Tibial nerve (tissue), 4 donors: ENCODE data around the gene LRRC56. TPM values are rescaled to one million over a fixed set of nuclear protein-coding genes. Genes with fewer than 3 reads are reported as not detected.

Source experiments
- DNase-seq, 2 donors: peaks; one replicate each; pipeline ENCODE4 v3.0.0-alpha.2; 2019; ENCODE audit warnings: low spot score in 2 of 2
- H3K27ac ChIP-seq, 4 donors: fragments of 200-600 bp; sonication (generic) in 3 of 4; one replicate each; pipeline ENCODE4 v1.5.1; 2017 to 2019; ENCODE audit warnings: mild to moderate bottlenecking in 1 of 4
- H3K27me3 ChIP-seq, 2 donors: fragments of 200-600 bp; sonication (generic) in 1 of 2; one replicate each; pipeline versions ENCODE4 v1.5.1 to v1.6.0; 2017 to 2019
- H3K36me3 ChIP-seq, 3 donors: fragments of 200-600 bp; sonication (generic); one replicate each; pipeline ENCODE4 v1.5.1; 2018 to 2019
- H3K4me1 ChIP-seq, 4 donors: fragments of 200-600 bp; sonication (generic) in 3 of 4; one replicate each; pipeline ENCODE4 v1.5.1; 2017 to 2019
- H3K4me3 ChIP-seq, 4 donors: fragments of 200-600 bp; sonication (generic) in 3 of 4; one replicate each; pipeline ENCODE4 v1.5.1; 2017 to 2019; ENCODE audit warnings: mild to moderate bottlenecking in 1 of 4, moderate library complexity in 1 of 4
- H3K9me3 ChIP-seq, 4 donors: fragments of 200-600 bp; sonication (generic) in 3 of 4; one replicate each; pipeline ENCODE4 v1.5.1; 2017 to 2019
- EP300 ChIP-seq, 2 donors: sonication (generic); formaldehyde crosslinking; IDR thresholded peaks; one replicate each; pipeline ENCODE4 v1.6.1; 2017; ENCODE audit warnings: antibody characterized with exemption in 2 of 2, mild to moderate bottlenecking in 1 of 2
- POLR2A ChIP-seq, 2 donors: fragments of 450-650 bp; IDR thresholded peaks; one replicate each; pipeline ENCODE4 v1.6.1; 2017; ENCODE audit warnings: antibody characterized with exemption in 2 of 2, mild to moderate bottlenecking in 2 of 2, moderate library complexity in 2 of 2
- WGBS, 2 donors: methylation state at CpG; one replicate each; pipeline ENCODE4 v1.1.5; 2018; 5-methylcytosine and 5-hydroxymethylcytosine counted together
- total RNA-seq, 4 donors: library from RNA; depleted of rRNA; stranded (reverse); fragments of >200 nt; gene quantifications; one replicate each; pipeline ENCODE4 v1.1.0, GENCODE V29; 2016
- TF ChIP-seq, protein P1 (sequence below), 5 experiments: fragments of 200-600 bp in 3 of 5; fragments of 450-650 bp in 2 of 5; sonication (generic) in 3 of 5; IDR thresholded peaks; one replicate each; pipeline ENCODE4 v1.5.1; 2016 to 2019; ENCODE audit warnings: antibody characterized with exemption in 5 of 5, mild to moderate bottlenecking in 3 of 5, moderate library complexity in 2 of 5

LRRC56 gene
- total RNA-seq, 4 donors from 2014 or later, result 0.22 to 1.4 (median 0.60) TPM; not detected in 1

DNA sequence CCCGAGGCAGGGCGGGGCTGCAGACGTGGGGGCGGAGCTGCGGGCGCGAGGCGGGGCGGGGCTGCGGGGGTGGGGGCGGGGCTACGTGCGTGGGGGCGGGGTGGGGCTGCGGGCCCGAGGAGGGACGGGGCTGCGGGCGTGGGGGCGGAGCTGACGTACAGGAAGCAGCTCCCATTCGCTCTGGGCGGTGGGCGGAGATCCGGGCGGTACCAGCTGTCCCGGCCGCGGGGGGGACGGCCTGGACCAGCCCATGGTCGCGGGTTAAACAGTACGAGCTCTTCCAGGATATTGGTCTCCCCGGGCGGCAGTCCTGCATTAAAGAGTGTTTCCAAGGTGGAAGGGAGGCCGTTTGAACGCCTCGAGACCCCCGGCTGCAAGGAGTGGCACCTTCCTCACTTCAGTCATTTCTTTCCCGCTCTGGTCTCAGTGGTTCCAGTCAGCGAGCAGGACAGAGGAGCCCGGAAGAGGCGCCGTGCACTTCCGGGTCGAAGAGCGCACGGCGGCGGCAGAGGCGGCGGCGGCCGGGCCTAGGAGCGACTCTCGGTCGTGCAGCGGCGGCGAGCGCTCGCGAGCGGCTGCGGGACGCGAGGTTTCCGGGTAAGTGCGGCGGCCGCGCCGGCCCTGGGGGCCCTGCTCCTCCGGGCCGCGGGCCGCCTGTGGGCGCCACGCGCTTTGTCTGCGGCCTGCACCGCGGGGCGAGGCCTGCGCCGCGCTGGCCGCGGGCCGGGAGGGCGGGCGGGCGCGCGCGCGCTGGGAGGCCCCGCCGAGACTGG is 38.9 kb downstream of the LRRC56 start, which contains the start of gene PHRF1:
Gene PHRF1, plus strand, starts transcription at position 475 of the 773 bp plus-strand sequence. CDS start 5,043 bp downstream, outside the sequence.
- 0 to 1% methylated on average over 15 to 26 of the region's 99 CpGs for WGBS, 2 donors
- DNase-seq, result peak; percentile 87 to 92
- TF ChIP-seq EP300 (IDR thresholded peaks at IDR 0.05) (peak; percentile 85 to 90), POLR2A (IDR thresholded peaks at IDR 0.05) (peak; percentile 42 to 76)
- TF ChIP-seq, protein P1, sequence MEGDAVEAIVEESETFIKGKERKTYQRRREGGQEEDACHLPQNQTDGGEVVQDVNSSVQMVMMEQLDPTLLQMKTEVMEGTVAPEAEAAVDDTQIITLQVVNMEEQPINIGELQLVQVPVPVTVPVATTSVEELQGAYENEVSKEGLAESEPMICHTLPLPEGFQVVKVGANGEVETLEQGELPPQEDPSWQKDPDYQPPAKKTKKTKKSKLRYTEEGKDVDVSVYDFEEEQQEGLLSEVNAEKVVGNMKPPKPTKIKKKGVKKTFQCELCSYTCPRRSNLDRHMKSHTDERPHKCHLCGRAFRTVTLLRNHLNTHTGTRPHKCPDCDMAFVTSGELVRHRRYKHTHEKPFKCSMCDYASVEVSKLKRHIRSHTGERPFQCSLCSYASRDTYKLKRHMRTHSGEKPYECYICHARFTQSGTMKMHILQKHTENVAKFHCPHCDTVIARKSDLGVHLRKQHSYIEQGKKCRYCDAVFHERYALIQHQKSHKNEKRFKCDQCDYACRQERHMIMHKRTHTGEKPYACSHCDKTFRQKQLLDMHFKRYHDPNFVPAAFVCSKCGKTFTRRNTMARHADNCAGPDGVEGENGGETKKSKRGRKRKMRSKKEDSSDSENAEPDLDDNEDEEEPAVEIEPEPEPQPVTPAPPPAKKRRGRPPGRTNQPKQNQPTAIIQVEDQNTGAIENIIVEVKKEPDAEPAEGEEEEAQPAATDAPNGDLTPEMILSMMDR (IDR thresholded peaks at IDR 0.05), result peak in 2 of 5 experiments; percentile 37 to 67
- Histone ChIP-seq H3K4me1 (peaks cover 0 to 55% (median 37%) of the 10 kb centered on the region in 4 donors), H3K9me3 (no peaks in the 10 kb centered on the region), H3K27me3 (no peaks in the 10 kb centered on the region), H3K4me3 (peak within 1 kb of the TSS; percentile 58 to 97 (median 88)), H3K36me3 (peaks cover 0 to 4% (median 0%) of the 10 kb centered on the region in 3 donors), H3K27ac (peak within 1 kb of the TSS; percentile 81 to 96 (median 86))

DNA sequence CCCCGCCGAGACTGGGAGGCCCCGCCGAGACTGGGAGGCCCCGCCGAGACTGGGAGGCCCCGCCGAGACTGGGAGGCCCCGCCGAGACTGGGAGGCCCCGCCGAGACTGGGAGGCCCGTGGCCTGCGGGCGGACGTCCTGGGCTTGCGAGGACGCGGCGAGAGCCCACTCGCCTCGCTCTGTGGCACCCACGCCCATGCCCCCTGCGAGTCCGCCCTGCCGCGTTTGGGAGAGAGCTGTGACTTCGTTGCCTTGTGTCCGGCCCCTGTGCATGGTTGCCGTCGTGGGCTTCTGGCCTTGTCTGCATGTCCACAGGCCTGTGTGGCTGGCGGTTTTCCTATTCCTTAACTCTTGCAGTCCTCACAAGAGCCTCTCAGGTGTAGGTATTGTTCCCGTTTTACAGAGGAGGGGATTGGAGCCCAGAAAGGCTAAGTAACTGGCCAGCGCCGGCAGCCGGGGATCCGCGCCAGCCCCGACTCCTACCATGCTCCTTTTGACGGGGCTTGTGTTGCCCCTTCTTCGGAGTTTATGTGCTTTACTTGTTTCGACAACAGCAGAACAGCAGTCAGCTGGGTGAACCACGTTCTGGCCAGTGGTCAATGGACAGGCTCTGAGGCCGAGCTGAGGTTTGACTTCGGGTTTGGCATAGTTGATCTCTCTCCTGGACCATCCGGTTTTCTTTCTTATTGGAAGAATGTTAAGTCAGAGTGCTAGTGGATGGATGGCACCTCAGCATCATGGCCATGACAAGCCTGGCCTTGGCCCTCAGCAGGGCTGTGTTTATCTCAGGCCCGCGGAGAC is 39.7 kb downstream of the LRRC56 start:
- Histone ChIP-seq H3K27me3 (no peaks in the 10 kb centered on the region), H3K36me3 (peaks cover 0 to 11% (median 0%) of the 10 kb centered on the region in 3 donors), H3K4me3 (peak overlapping the region; percentile 58 to 97 (median 88)), H3K4me1 (peaks cover 0 to 61% (median 37%) of the 10 kb centered on the region in 4 donors), H3K9me3 (no peaks in the 10 kb centered on the region), H3K27ac (peak overlapping the region; percentile 28 to 96 (median 78))
- DNase-seq, result no peak
- 8 to 10% methylated on average over 19 to 25 of the region's 48 CpGs for WGBS, 2 donors
- TF ChIP-seq, protein P1 (IDR thresholded peaks at IDR 0.05), result no peak
- TF ChIP-seq POLR2A (IDR thresholded peaks at IDR 0.05), result no peak
- TF ChIP-seq EP300 (IDR thresholded peaks at IDR 0.05), result no peak

DNA sequence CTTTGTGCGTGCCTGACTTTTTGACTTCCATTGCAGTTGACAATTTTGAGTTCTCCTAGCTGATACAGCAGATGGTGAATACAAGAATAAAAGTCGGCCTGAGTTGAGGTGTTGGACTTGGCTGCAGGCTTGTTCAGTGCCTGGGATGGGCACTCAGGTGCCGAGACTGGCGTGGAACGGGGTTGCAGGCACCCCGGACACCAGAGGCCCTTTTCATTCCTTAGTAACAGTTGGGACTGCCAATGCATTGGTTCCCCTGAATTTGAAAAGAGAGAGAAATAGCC is 40.2 kb downstream of the LRRC56 start:
- Histone ChIP-seq H3K4me1 (peaks cover 0 to 61% (median 37%) of the 10 kb centered on the region in 4 donors), H3K27me3 (no peaks in the 10 kb centered on the region), H3K9me3 (no peaks in the 10 kb centered on the region), H3K36me3 (peaks cover 0 to 16% (median 0%) of the 10 kb centered on the region in 3 donors), H3K27ac (no peak overlapping the region), H3K4me3 (peak overlapping the region; percentile 58 to 97 (median 88))
- TF ChIP-seq POLR2A (IDR thresholded peaks at IDR 0.05) (no peak), EP300 (IDR thresholded peaks at IDR 0.05) (no peak)
- TF ChIP-seq, protein P1 (IDR thresholded peaks at IDR 0.05), result no peak
- WGBS, 2 donors, result 56 to 75% methylated on average over 6 of the region's 6 CpGs
- no peak for DNase-seq

DNA sequence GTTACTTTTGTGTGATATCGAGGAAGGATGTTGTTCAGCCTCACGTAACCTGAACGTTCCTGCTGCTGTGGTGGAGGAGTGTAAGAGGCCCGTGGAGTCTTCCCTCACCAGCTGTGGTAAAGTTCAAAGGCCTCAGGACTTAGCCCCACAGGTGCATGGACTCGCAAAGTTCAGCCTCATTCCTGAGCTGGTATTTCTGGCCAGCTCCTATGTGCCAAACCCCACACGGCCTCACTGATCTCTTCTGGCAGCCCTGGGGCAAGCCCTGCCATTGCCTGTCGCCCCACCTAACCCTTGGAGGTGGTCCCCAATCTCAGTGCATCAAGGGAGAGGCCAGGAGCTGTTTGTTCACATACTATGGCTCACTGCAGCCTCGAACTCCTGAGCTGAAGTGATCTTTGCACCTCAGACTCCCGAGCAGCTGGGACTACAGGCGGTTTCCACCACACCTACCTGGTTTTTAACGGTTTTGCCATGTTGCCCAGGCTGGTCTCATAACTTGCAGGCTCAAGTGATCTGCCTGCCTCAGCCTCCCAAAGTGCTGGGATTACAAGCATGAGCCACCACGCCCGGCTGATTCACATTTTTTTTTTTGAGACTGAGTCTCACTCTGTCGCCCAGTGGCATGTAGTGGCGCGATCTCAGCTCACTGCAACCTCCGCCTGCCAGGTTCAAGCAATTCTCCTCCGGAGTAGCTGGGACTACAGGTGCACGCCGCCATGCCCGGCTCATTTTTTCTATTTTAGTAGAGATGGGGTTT is 41.1 kb downstream of the LRRC56 start:
- WGBS, 2 donors, result 79 to 80% methylated on average over 21 of the region's 21 CpGs
- Histone ChIP-seq H3K36me3 (peaks cover 0 to 25% (median 0%) of the 10 kb centered on the region in 3 donors), H3K27me3 (no peaks in the 10 kb centered on the region), H3K4me3 (peak overlapping the region in 1 of 4 donors; percentile 95), H3K27ac (no peak overlapping the region), H3K4me1 (peaks cover 0 to 61% (median 37%) of the 10 kb centered on the region in 4 donors), H3K9me3 (no peaks in the 10 kb centered on the region)
- no peak for TF ChIP-seq EP300 (IDR thresholded peaks at IDR 0.05)
- TF ChIP-seq, protein P1 (IDR thresholded peaks at IDR 0.05), result no peak
- TF ChIP-seq POLR2A (IDR thresholded peaks at IDR 0.05), result no peak
- no peak for DNase-seq
